Tibial artery (tissue), 4 donors: Measurements from ENCODE around the gene EVX2.

Experiments
- DNase-seq, 2 donors: peaks; one replicate each; pipeline ENCODE4 v3.0.0-alpha.2; 2019
- H3K27ac ChIP-seq, 2 donors: fragments of 200-600 bp; sonication (generic) in 1 of 2; 1 replicate in 1 of 2; 2 replicates in 1 of 2; pipeline ENCODE4 v1.5.1; 2018 to 2019; ENCODE audit warnings: mild to moderate bottlenecking in 1 of 2
- H3K27me3 ChIP-seq, 2 donors: fragments of 200-600 bp; sonication (generic) in 1 of 2; one replicate each; pipeline versions ENCODE4 v1.5.1 to v1.6.0; 2016 to 2019
- H3K36me3 ChIP-seq, 3 donors: fragments of 200-600 bp; sonication (generic) in 2 of 3; one replicate each; pipeline ENCODE4 v1.5.1; 2016 to 2019; ENCODE audit warnings: mild to moderate bottlenecking in 2 of 3
- H3K4me1 ChIP-seq, 4 donors: fragments of 200-600 bp; sonication (generic) in 2 of 4; 1 replicate in 3 of 4; 2 replicates in 1 of 4; pipeline ENCODE4 v1.5.1; 2016 to 2019
- H3K4me3 ChIP-seq, 2 donors: fragments of 200-600 bp; sonication (generic) in 1 of 2; 1 replicate in 1 of 2; 2 replicates in 1 of 2; pipeline ENCODE4 v1.5.1; 2018 to 2019; ENCODE audit warnings: mild to moderate bottlenecking in 2 of 2
- H3K9me3 ChIP-seq, 3 donors: fragments of 200-600 bp; sonication (generic) in 1 of 3; one replicate each; pipeline ENCODE4 v1.5.1; 2016 to 2019
- CTCF ChIP-seq, 2 experiments: fragments of 200-600 bp in 1 of 2; fragments of 450-650 bp in 1 of 2; IDR thresholded peaks; one replicate each; pipeline ENCODE4 v1.5.1; 2017 to 2019; ENCODE audit warnings: antibody characterized with exemption in 2 of 2, mild to moderate bottlenecking in 1 of 2, moderate library complexity in 1 of 2
- intact Hi-C: fragments of 100-400 bp; cut with DNase I; formaldehyde crosslinking; loops from one replicate; pipeline ENCODE4 v1.15.0; 2023; ENCODE audit warnings: low total_unique reads

EVX2 gene

DNA sequence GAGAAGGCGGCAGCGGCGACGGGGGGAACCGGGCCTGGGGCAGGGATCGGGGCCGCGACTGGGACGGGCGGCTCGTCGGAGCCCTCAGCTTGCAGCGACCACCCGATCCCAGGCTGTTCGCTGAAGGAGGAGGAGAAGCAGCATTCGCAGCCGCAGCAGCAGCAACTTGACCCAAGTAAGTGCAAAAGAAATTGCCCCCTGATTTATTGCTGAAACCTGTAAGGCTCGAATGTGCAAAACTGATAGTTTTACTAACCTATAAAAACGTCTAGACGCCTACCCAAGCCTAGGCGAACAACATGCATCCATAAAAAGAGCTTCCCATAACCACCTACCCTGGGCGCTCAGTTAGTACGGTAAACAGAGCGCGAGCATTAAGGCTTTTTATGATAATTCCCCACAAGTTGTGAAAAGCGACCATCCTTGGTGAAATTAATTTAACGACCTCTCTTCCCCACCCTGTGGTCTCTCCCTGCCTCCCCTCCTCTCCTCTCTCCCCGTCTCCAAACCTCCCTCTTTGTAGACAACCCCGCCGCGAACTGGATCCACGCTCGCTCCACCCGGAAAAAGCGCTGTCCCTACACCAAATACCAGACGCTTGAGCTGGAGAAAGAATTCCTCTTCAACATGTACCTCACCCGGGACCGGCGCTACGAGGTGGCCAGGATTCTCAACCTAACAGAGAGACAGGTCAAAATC, 39.8 kb upstream of the EVX2 start:
- peaks cover 8 to 85% of the 10 kb centered on the region in 2 donors for H3K27me3 ChIP-seq
- TF ChIP-seq CTCF (IDR thresholded peaks at IDR 0.05), result no peak
- DNase-seq, result no peak
- H3K27ac ChIP-seq, result peak overlapping the region in 1 of 2 donors; percentile 54
- intact Hi-C loops, result no loop called here
- peaks cover 0 to 29% (median 20%) of the 10 kb centered on the region in 4 donors for H3K4me1 ChIP-seq
- no peaks in the 10 kb centered on the region for H3K9me3 ChIP-seq
- no peaks in the 10 kb centered on the region for H3K36me3 ChIP-seq
- peak overlapping the region; percentile 51 to 57 for H3K4me3 ChIP-seq

GRCh38 chr2:176122683-176123410, 39.1 kb upstream of the EVX2 start, which contains the start of gene HOXD9:
HOXD9 (plus strand) TSS chr2:176122719; CDS start chr2:176122769, 50 bp downstream.
- Histone ChIP-seq H3K9me3 (no peaks in the 10 kb centered on the region), H3K27ac (peak within 1 kb of the TSS; percentile 41 to 54), H3K4me1 (peaks cover 0 to 24% (median 19%) of the 10 kb centered on the region in 4 donors), H3K36me3 (no peaks in the 10 kb centered on the region), H3K27me3 (peaks cover 8 to 85% of the 10 kb centered on the region in 2 donors), H3K4me3 (peak within 1 kb of the TSS; percentile 51 to 57)
- intact Hi-C loops, result no loop called here
- no peak for TF ChIP-seq CTCF (IDR thresholded peaks at IDR 0.05)
- peak in 1 of 2 donors; percentile 76 for DNase-seq

- peak overlapping the region; percentile 51 to 57 for H3K4me3 ChIP-seq
- H3K9me3 ChIP-seq, result no peaks in the 10 kb centered on the region
- DNase-seq, result no peak
- peaks cover 0 to 22% (median 18%) of the 10 kb centered on the region in 4 donors for H3K4me1 ChIP-seq
- H3K27me3 ChIP-seq, result peaks cover 12 to 89% of the 10 kb centered on the region in 2 donors
- no peaks in the 10 kb centered on the region for H3K36me3 ChIP-seq
- no peak for TF ChIP-seq CTCF (IDR thresholded peaks at IDR 0.05)
- intact Hi-C loops, result no loop called here
- peak overlapping the region; percentile 14 to 54 for H3K27ac ChIP-seq
These were observed 38.4 kb upstream of the EVX2 start for GRCh38 chr2:176122052-176122682.

GRCh38 chr2:176121190-176122051, 37.7 kb upstream of the EVX2 start:
- intact Hi-C loops, result no loop called here
- Histone ChIP-seq H3K4me3 (peak overlapping the region; percentile 51 to 57), H3K4me1 (peaks cover 0 to 26% (median 19%) of the 10 kb centered on the region in 4 donors), H3K27ac (no peak overlapping the region), H3K36me3 (no peaks in the 10 kb centered on the region), H3K27me3 (peaks cover 14 to 97% of the 10 kb centered on the region in 2 donors), H3K9me3 (no peaks in the 10 kb centered on the region)
- no peak for DNase-seq
- TF ChIP-seq CTCF (IDR thresholded peaks at IDR 0.05), result no peak
